SH-SY5Y (cell line): Measurements from ENCODE around the gene VAMP2.

ENCODE experiments used
- GATA2 ChIP-seq: IDR thresholded peaks from 2 replicates; pipeline ENCODE4 v1.6.1; 2011; ENCODE audit warnings: mild to moderate bottlenecking, low read depth, low read length
- GATA3 ChIP-seq: IDR thresholded peaks from 2 replicates; pipeline ENCODE4 v1.6.1; 2011; ENCODE audit warnings: low read depth, mild to moderate bottlenecking, low read length, moderate library complexity

DNA sequence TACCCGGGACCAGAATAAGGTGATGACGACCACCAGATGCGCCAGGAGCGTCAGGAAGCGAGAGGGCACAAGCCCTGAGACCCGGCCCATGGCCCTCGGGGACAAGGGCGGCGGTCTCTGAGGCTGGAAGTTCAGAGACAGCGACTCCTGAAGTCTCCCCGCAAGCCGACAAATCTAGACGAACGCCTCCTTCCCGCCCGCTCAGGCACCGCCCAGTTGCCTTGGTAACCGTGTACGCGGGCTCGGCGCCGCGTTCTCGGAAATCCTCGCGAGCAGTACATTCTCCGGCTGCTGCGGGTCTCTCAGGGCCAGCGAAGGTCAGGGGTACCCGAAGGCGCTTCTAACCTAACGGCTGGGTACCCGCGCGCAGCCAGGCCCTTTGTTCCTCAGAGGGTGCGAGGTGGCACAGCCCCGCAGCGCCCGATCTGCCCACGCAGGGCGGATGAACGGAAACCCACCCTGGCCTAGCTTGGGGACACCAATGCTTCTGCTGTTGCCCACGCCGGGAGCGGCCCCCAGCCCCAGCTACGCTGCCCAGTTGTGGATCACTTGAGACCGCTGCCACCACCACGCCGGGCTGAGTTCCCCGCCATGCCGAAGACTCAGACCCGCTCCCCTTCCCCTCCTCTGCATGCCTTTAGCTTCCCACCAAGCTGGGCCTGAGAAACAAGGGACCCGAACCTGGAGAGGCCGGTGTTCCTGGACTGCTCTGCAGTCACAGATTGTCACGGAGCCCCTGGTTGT lies 13.6 kb upstream of the VAMP2 start, which contains the start of gene TMEM107:
- TF ChIP-seq GATA2 (no peak), GATA3 (no peak)
